ENCODE data around the gene OSBPL10. TPM values are rescaled to one million over a fixed set of nuclear protein-coding genes. Genes with fewer than 3 reads are reported as not detected.

The OSBPL10 gene
- total and polyA plus RNA-seq, 2 of the 8 experiments (the other 6 are each of a cell fraction or from before 2014, with no cell fraction given), result 26.2 to 86.7 TPM

DNA sequence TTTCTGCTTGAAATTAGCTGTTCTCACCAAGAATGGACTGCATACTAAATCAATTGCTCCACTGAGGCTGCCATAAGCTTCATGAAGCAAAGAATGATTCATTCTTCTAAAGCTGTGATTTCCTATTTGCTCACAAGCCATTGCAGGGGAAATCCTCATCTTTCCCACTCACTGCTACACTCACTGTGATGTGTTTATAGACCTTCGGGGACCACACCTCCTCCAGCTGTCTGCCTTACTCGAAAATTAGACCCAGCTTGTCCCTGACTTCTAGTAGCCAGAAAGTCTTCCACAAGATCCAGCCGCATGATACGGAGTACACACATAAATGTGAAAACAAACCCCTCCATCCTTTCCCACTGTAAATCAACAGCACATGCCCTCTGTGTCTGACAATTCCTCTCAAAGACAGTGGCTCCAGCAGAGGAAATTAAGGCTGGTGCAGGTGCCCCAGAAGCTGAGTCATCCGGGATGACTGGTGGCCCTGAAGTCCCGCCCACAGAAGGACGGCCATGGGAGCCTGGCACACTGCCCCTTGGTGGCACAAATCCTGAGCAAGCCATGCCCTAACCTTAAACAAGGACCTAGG lies 276.4 kb downstream of the OSBPL10 start:
- FAIRE-seq, result no peak

More for the DNA sequence above, 276.4 kb downstream of the OSBPL10 start:
- CTCF ChIA-PET (ENCODE audit: partially characterized antibody), result interaction anchor here (0.6 to 2.3 kb wide), 4 partner anchors 10 to 476 kb away, joined by 3 to 13 read pairs (median 6); no protein-coding TSS in a partner anchor
- no peak overlapping the region for H3K27ac ChIP-seq (ENCODE audit: low read depth, low read length)
- H3K9me3 ChIP-seq (ENCODE audit: insufficient read depth in 2 of 2, low read depth in 1 of 2, low read length in 1 of 2), result no peaks in the 10 kb centered on the region
- no peak overlapping the region for H4K91ac ChIP-seq (replicated peaks; ENCODE audit: insufficient read length, low read length)
- no peak overlapping the region for H2BK120ac ChIP-seq (replicated peaks; ENCODE audit: low read depth, low read length)
- no peak overlapping the region for H2AFZ ChIP-seq (ENCODE audit: low read length)
- H3K9ac ChIP-seq (replicated peaks in 1 of 4; ENCODE audit: extremely low read depth in 1 of 4, low read depth in 3 of 4, low read length in 3 of 4), result no peak overlapping the region
- H3K4ac ChIP-seq (replicated peaks; ENCODE audit: insufficient read length, low read depth, low read length), result no peak overlapping the region
- no peaks in the 10 kb centered on the region; the same call in 1 of the 2 replicates for H3K79me1 ChIP-seq (ENCODE audit: low read depth, low read length)
- H3K4me1 ChIP-seq (replicated peaks in 1 of 4; ENCODE audit: control insufficient read depth in 3 of 4, insufficient read depth in 4 of 4, low read length in 3 of 4), result peaks cover 0 to 3% (median 0%) of the 10 kb centered on the region in 4 experiments; a peak in 1 of 7 replicates
- no peak overlapping the region for H3K14ac ChIP-seq (ENCODE audit: insufficient read length)
- H2AK5ac ChIP-seq (ENCODE audit: low read depth, low read length), result no peak overlapping the region
- no peak overlapping the region for H3K4me2 ChIP-seq (ENCODE audit: insufficient read depth in 1 of 2, low read depth in 2 of 2, low read length in 2 of 2)
- no peaks in the 10 kb centered on the region; a peak in 2 of 4 replicates for H3K79me2 ChIP-seq (ENCODE audit: control insufficient read depth in 1 of 2, insufficient read depth in 2 of 2, low read length in 2 of 2)
- H2BK20ac ChIP-seq (ENCODE audit: low read length), result no peak overlapping the region
- WGBS, 2 experiments (ENCODE audit: extremely low coverage in 1 of 2, insufficient coverage in 1 of 2, insufficient read length in 1 of 2, insufficient replicate concordance in 2 of 2, low coverage in 1 of 2, low lambda C conversion rate in 2 of 2, missing lambda C conversion rate in 1 of 2), result 87% methylated on average over 7 of the region's 7 CpGs; no CpG with 5 or more reads in 1 of the 2 experiments
- H3K4me3 ChIP-seq (ENCODE audit: extremely low read depth in 1 of 4, insufficient read depth in 2 of 4, low read depth in 3 of 4, low read length in 4 of 4), result no peak overlapping the region
- no peak overlapping the region for H4K8ac ChIP-seq (ENCODE audit: extremely low read depth, insufficient read depth, low read length)
- no peak for DNase-seq (ENCODE audit: low read depth in 1 of 2, low spot score in 2 of 2)
- H3K23ac ChIP-seq (ENCODE audit: insufficient read length), result no peak overlapping the region
- no peak overlapping the region for H2BK5ac ChIP-seq (ENCODE audit: low read depth, low read length)
- H4K20me1 ChIP-seq (replicated peaks in 1 of 2; ENCODE audit: control insufficient read depth in 1 of 2, insufficient read depth in 2 of 2, low read length in 2 of 2), result peaks cover 0 to 2% of the 10 kb centered on the region in 2 experiments
- H3K56ac ChIP-seq (replicated peaks; ENCODE audit: insufficient read length, low read depth, low read length), result no peak overlapping the region
- H3K27me3 ChIP-seq (replicated peaks in 1 of 4; ENCODE audit: control insufficient read depth in 3 of 4, extremely low read depth in 1 of 4, insufficient read depth in 3 of 4, low read length in 3 of 4), result no peaks in the 10 kb centered on the region
- H3K18ac ChIP-seq (ENCODE audit: extremely low read depth, low read length), result no peak overlapping the region
- peaks cover 0 to 19% (median 6%) of the 10 kb centered on the region in 4 experiments; a peak in 5 of 8 replicates for H3K36me3 ChIP-seq (ENCODE audit: control insufficient read depth in 2 of 4, insufficient read depth in 4 of 4, low read length in 3 of 4)
- H2BK15ac ChIP-seq (ENCODE audit: low read length), result no peak overlapping the region
- no peak overlapping the region for H4K5ac ChIP-seq (ENCODE audit: insufficient read length, low read depth, low read length)
- no peaks in the 10 kb centered on the region for H3K23me2 ChIP-seq (ENCODE audit: low read depth, low read length)
- no peak overlapping the region for H2BK12ac ChIP-seq (ENCODE audit: low read depth, low read length)
- POLR2A ChIA-PET (ENCODE audit: partially characterized antibody), result interaction anchor here (1.2 kb wide), 1 partner anchor 10 kb away, joined by 4 read pairs; no protein-coding TSS in a partner anchor
